Measurements from ENCODE around the gene SLC37A2.

SLC37A2 gene

GRCh38 chr11:125070699-125071254, 7.7 kb downstream of the SLC37A2 start:
- Histone ChIP-seq H3K9me3 (ENCODE audit: control insufficient read depth, low read length) (no peaks in the 10 kb centered on the region), H3K36me3 (ENCODE audit: control insufficient read depth, insufficient read depth, low read length) (no peaks in the 10 kb centered on the region), H3K27ac (ENCODE audit: low read depth, low read length, severe bottlenecking) (no peak overlapping the region), H3K4me3 (ENCODE audit: extremely low read depth, insufficient read depth, low read length, poor library complexity, severe bottlenecking) (no peak overlapping the region), H3K4me1 (ENCODE audit: control insufficient read depth, insufficient read depth, low read length, poor library complexity, severe bottlenecking) (peaks cover 9% of the 10 kb centered on the region)
- WGBS, 2 experiments (ENCODE audit: insufficient coverage in 2 of 2), result 86 to 90% methylated on average over 1 to 5 of the region's 7 CpGs

GRCh38 chr11:125071435-125071834, 8.3 kb downstream of the SLC37A2 start:
- 55 to 58% methylated on average over 5 of the region's 5 CpGs for WGBS, 2 experiments (ENCODE audit: insufficient coverage in 2 of 2)
- Histone ChIP-seq H3K9me3 (ENCODE audit: control insufficient read depth, low read length) (no peaks in the 10 kb centered on the region), H3K36me3 (ENCODE audit: control insufficient read depth, insufficient read depth, low read length) (no peaks in the 10 kb centered on the region)

GRCh38 chr11:125071846-125072217, 8.7 kb downstream of the SLC37A2 start:
- H3K36me3 ChIP-seq (ENCODE audit: control insufficient read depth, insufficient read depth, low read length), result no peaks in the 10 kb centered on the region
- no peak overlapping the region for H3K4me3 ChIP-seq (ENCODE audit: extremely low read depth, insufficient read depth, low read length, poor library complexity, severe bottlenecking)
- peaks cover 9% of the 10 kb centered on the region for H3K4me1 ChIP-seq (ENCODE audit: control insufficient read depth, insufficient read depth, low read length, poor library complexity, severe bottlenecking)
- 85 to 96% methylated on average over 5 of the region's 6 CpGs for WGBS, 2 experiments (ENCODE audit: insufficient coverage in 2 of 2)
- no peak overlapping the region for H3K27ac ChIP-seq (ENCODE audit: low read depth, low read length, severe bottlenecking)
- H3K9me3 ChIP-seq (ENCODE audit: control insufficient read depth, low read length), result no peaks in the 10 kb centered on the region

More at GRCh38 chr11:125071435-125071834, 8.3 kb downstream of the SLC37A2 start:
- H3K27ac ChIP-seq (ENCODE audit: low read depth, low read length, severe bottlenecking), result no peak overlapping the region
- peaks cover 9% of the 10 kb centered on the region for H3K4me1 ChIP-seq (ENCODE audit: control insufficient read depth, insufficient read depth, low read length, poor library complexity, severe bottlenecking)
- H3K4me3 ChIP-seq (ENCODE audit: extremely low read depth, insufficient read depth, low read length, poor library complexity, severe bottlenecking), result no peak overlapping the region

- no peak overlapping the region for H3K27ac ChIP-seq (ENCODE audit: low read depth, low read length, severe bottlenecking)
- H3K9me3 ChIP-seq (ENCODE audit: control insufficient read depth, low read length), result no peaks in the 10 kb centered on the region
- WGBS, 2 experiments (ENCODE audit: insufficient coverage in 2 of 2), result 82 to 92% methylated on average over 8 to 9 of the region's 12 CpGs
- H3K4me3 ChIP-seq (ENCODE audit: extremely low read depth, insufficient read depth, low read length, poor library complexity, severe bottlenecking), result no peak overlapping the region
- no peaks in the 10 kb centered on the region for H3K36me3 ChIP-seq (ENCODE audit: control insufficient read depth, insufficient read depth, low read length)
- peaks cover 9% of the 10 kb centered on the region for H3K4me1 ChIP-seq (ENCODE audit: control insufficient read depth, insufficient read depth, low read length, poor library complexity, severe bottlenecking)
These were observed 9.3 kb downstream of the SLC37A2 start for GRCh38 chr11:125072218-125072960.

GRCh38 chr11:125072961-125073590, 10.0 kb downstream of the SLC37A2 start:
- H3K27ac ChIP-seq (ENCODE audit: low read depth, low read length, severe bottlenecking), result no peak overlapping the region
- H3K9me3 ChIP-seq (ENCODE audit: control insufficient read depth, low read length), result no peaks in the 10 kb centered on the region
- peaks cover 9% of the 10 kb centered on the region for H3K4me1 ChIP-seq (ENCODE audit: control insufficient read depth, insufficient read depth, low read length, poor library complexity, severe bottlenecking)
- H3K36me3 ChIP-seq (ENCODE audit: control insufficient read depth, insufficient read depth, low read length), result no peaks in the 10 kb centered on the region
- WGBS, 2 experiments (ENCODE audit: insufficient coverage in 2 of 2), result 91 to 93% methylated on average over 10 to 11 of the region's 12 CpGs
- no peak overlapping the region for H3K4me3 ChIP-seq (ENCODE audit: extremely low read depth, insufficient read depth, low read length, poor library complexity, severe bottlenecking)

- 88 to 89% methylated on average over 16 to 19 of the region's 19 CpGs for WGBS, 2 experiments (ENCODE audit: insufficient coverage in 2 of 2)
- H3K9me3 ChIP-seq (ENCODE audit: control insufficient read depth, low read length), result no peaks in the 10 kb centered on the region
- H3K36me3 ChIP-seq (ENCODE audit: control insufficient read depth, insufficient read depth, low read length), result no peaks in the 10 kb centered on the region
- H3K27ac ChIP-seq (ENCODE audit: low read depth, low read length, severe bottlenecking), result no peak overlapping the region
- no peak overlapping the region for H3K4me3 ChIP-seq (ENCODE audit: extremely low read depth, insufficient read depth, low read length, poor library complexity, severe bottlenecking)
- peaks cover 9% of the 10 kb centered on the region for H3K4me1 ChIP-seq (ENCODE audit: control insufficient read depth, insufficient read depth, low read length, poor library complexity, severe bottlenecking)
These were observed 10.7 kb downstream of the SLC37A2 start for GRCh38 chr11:125073616-125074483.

- H3K27ac ChIP-seq (ENCODE audit: low read depth, low read length, severe bottlenecking), result no peak overlapping the region
- 87 to 92% methylated on average over 11 of the region's 11 CpGs for WGBS, 2 experiments (ENCODE audit: insufficient coverage in 2 of 2)
- H3K9me3 ChIP-seq (ENCODE audit: control insufficient read depth, low read length), result no peaks in the 10 kb centered on the region
- peaks cover 9% of the 10 kb centered on the region for H3K4me1 ChIP-seq (ENCODE audit: control insufficient read depth, insufficient read depth, low read length, poor library complexity, severe bottlenecking)
- no peak overlapping the region for H3K4me3 ChIP-seq (ENCODE audit: extremely low read depth, insufficient read depth, low read length, poor library complexity, severe bottlenecking)
- no peaks in the 10 kb centered on the region for H3K36me3 ChIP-seq (ENCODE audit: control insufficient read depth, insufficient read depth, low read length)
These were observed 11.6 kb downstream of the SLC37A2 start for GRCh38 chr11:125074511-125075241.

GRCh38 chr11:125075242-125075625, 12.1 kb downstream of the SLC37A2 start:
- Histone ChIP-seq H3K4me3 (ENCODE audit: extremely low read depth, insufficient read depth, low read length, poor library complexity, severe bottlenecking) (no peak overlapping the region), H3K36me3 (ENCODE audit: control insufficient read depth, insufficient read depth, low read length) (no peaks in the 10 kb centered on the region), H3K9me3 (ENCODE audit: control insufficient read depth, low read length) (no peaks in the 10 kb centered on the region), H3K27ac (ENCODE audit: low read depth, low read length, severe bottlenecking) (no peak overlapping the region), H3K4me1 (ENCODE audit: control insufficient read depth, insufficient read depth, low read length, poor library complexity, severe bottlenecking) (peaks cover 9% of the 10 kb centered on the region)
- 89 to 92% methylated on average over 7 of the region's 7 CpGs for WGBS, 2 experiments (ENCODE audit: insufficient coverage in 2 of 2)

- Histone ChIP-seq H3K9me3 (ENCODE audit: control insufficient read depth, low read length) (no peaks in the 10 kb centered on the region), H3K27ac (ENCODE audit: low read depth, low read length, severe bottlenecking) (no peak overlapping the region), H3K4me3 (ENCODE audit: extremely low read depth, insufficient read depth, low read length, poor library complexity, severe bottlenecking) (no peak overlapping the region), H3K36me3 (ENCODE audit: control insufficient read depth, insufficient read depth, low read length) (no peaks in the 10 kb centered on the region), H3K4me1 (ENCODE audit: control insufficient read depth, insufficient read depth, low read length, poor library complexity, severe bottlenecking) (peaks cover 6% of the 10 kb centered on the region)
- 79 to 92% methylated on average over 7 to 11 of the region's 11 CpGs for WGBS, 2 experiments (ENCODE audit: insufficient coverage in 2 of 2)
These were observed 12.8 kb downstream of the SLC37A2 start for GRCh38 chr11:125075900-125076317.

GRCh38 chr11:125076378-125076945, 13.4 kb downstream of the SLC37A2 start:
- no peak overlapping the region for H3K4me3 ChIP-seq (ENCODE audit: extremely low read depth, insufficient read depth, low read length, poor library complexity, severe bottlenecking)
- no peaks in the 10 kb centered on the region for H3K9me3 ChIP-seq (ENCODE audit: control insufficient read depth, low read length)
- WGBS, 2 experiments (ENCODE audit: insufficient coverage in 2 of 2), result 86 to 90% methylated on average over 12 to 14 of the region's 14 CpGs
- H3K27ac ChIP-seq (ENCODE audit: low read depth, low read length, severe bottlenecking), result no peak overlapping the region
- peaks cover under 1% of the 10 kb centered on the region for H3K4me1 ChIP-seq (ENCODE audit: control insufficient read depth, insufficient read depth, low read length, poor library complexity, severe bottlenecking)
- H3K36me3 ChIP-seq (ENCODE audit: control insufficient read depth, insufficient read depth, low read length), result no peaks in the 10 kb centered on the region
